T-helper 1 cell treated with Interleukin-12 subunit alpha and Interleukin-12 subunit beta and Interleukin-4 antibody, amounts not matched to agents 30 μg/mL and 1 μg/mL, for 36 hours (primary cell): Measurements from ENCODE around the gene C4B.
"Not testable (repeated sequence)": the region's sequence is repeated elsewhere in the genome, so short reads cannot be mapped to it uniquely, and the experiment has no call there.

Experiments
- H3K27ac Mint-ChIP-seq: one replicate; pipeline ENCODE4 v1.8.0; 2021; ENCODE audit warnings: mild to moderate bottlenecking, mixed read lengths
- H3K27me3 Mint-ChIP-seq: one replicate; pipeline ENCODE4 v1.8.0; 2021; ENCODE audit warnings: low read depth, mixed read lengths
- H3K36me3 Mint-ChIP-seq: one replicate; pipeline ENCODE4 v1.8.0; 2021; ENCODE audit warnings: low read depth, mixed read lengths
- H3K4me1 Mint-ChIP-seq: one replicate; pipeline ENCODE4 v1.8.0; 2021; ENCODE audit warnings: low read depth, mixed read lengths
- H3K4me3 Mint-ChIP-seq: one replicate; pipeline ENCODE4 v1.8.0; 2021; ENCODE audit warnings: mild to moderate bottlenecking, moderate library complexity, mixed read lengths
- H3K9me3 Mint-ChIP-seq: one replicate; pipeline ENCODE4 v1.8.0; 2021; ENCODE audit warnings: mixed read lengths

C4B gene

GRCh38 chr6:31976065-31976464 is 38.5 kb upstream of the C4B start:
- H3K27me3 Mint-ChIP-seq, H3K4me3 Mint-ChIP-seq, H3K9me3 Mint-ChIP-seq, H3K27ac Mint-ChIP-seq, H3K36me3 Mint-ChIP-seq: not testable (repeated sequence)
- peaks cover 18% of the 10 kb centered on the region for H3K4me1 Mint-ChIP-seq

GRCh38 chr6:31977816-31978431 is 36.7 kb upstream of the C4B start:
- Mint-ChIP-seq H3K4me1 (peaks cover 10% of the 10 kb centered on the region), H3K27ac (no peak overlapping the region)

GRCh38 chr6:31978831-31979230 is 35.8 kb upstream of the C4B start:
- Mint-ChIP-seq H3K4me1 (peaks cover 3% of the 10 kb centered on the region), H3K27ac (peak overlapping the region; percentile 67), H3K4me3 (no peak overlapping the region), H3K36me3 (peaks cover 2% of the 10 kb centered on the region), H3K27me3 (no peaks in the 10 kb centered on the region), H3K9me3 (no peaks in the 10 kb centered on the region)

More at GRCh38 chr6:31977816-31978431, 36.7 kb upstream of the C4B start:
- Mint-ChIP-seq H3K4me3 (no peak overlapping the region), H3K36me3 (peaks cover 5% of the 10 kb centered on the region), H3K27me3 (no peaks in the 10 kb centered on the region), H3K9me3 (no peaks in the 10 kb centered on the region)

- Mint-ChIP-seq H3K4me1 (peaks cover 3% of the 10 kb centered on the region), H3K9me3 (no peaks in the 10 kb centered on the region), H3K36me3 (peaks cover 2% of the 10 kb centered on the region), H3K27ac (no peak overlapping the region), H3K4me3 (no peak overlapping the region), H3K27me3 (no peaks in the 10 kb centered on the region)
These were observed 35.2 kb upstream of the C4B start for GRCh38 chr6:31979238-31979898.

- H3K9me3 Mint-ChIP-seq, H3K27ac Mint-ChIP-seq, H3K4me3 Mint-ChIP-seq, H3K27me3 Mint-ChIP-seq, H3K4me1 Mint-ChIP-seq, H3K36me3 Mint-ChIP-seq: not testable (repeated sequence)
These were observed 34.3 kb upstream of the C4B start for GRCh38 chr6:31980195-31980876.

- not testable (repeated sequence) for H3K27me3 Mint-ChIP-seq, H3K27ac Mint-ChIP-seq, H3K4me1 Mint-ChIP-seq, H3K9me3 Mint-ChIP-seq, H3K36me3 Mint-ChIP-seq, H3K4me3 Mint-ChIP-seq
These were observed 33.6 kb upstream of the C4B start for GRCh38 chr6:31980998-31981397.

GRCh38 chr6:31981744-31982143 is 32.9 kb upstream of the C4B start, which contains the start of gene C4A:
Gene C4A (plus strand): TSS chr6:31982057. CDS start chr6:31982108, 51 bp downstream.
- not testable (repeated sequence) for H3K4me3 Mint-ChIP-seq, H3K9me3 Mint-ChIP-seq, H3K36me3 Mint-ChIP-seq, H3K27me3 Mint-ChIP-seq, H3K27ac Mint-ChIP-seq, H3K4me1 Mint-ChIP-seq

- not testable (repeated sequence) for H3K4me3 Mint-ChIP-seq, H3K36me3 Mint-ChIP-seq, H3K27ac Mint-ChIP-seq, H3K4me1 Mint-ChIP-seq, H3K27me3 Mint-ChIP-seq, H3K9me3 Mint-ChIP-seq
These were observed 25.2 kb upstream of the C4B start for GRCh38 chr6:31989363-31989762.

- not testable (repeated sequence) for H3K4me3 Mint-ChIP-seq, H3K36me3 Mint-ChIP-seq, H3K4me1 Mint-ChIP-seq, H3K27ac Mint-ChIP-seq, H3K27me3 Mint-ChIP-seq, H3K9me3 Mint-ChIP-seq
These were observed 20.2 kb upstream of the C4B start for GRCh38 chr6:31994421-31994820.

GRCh38 chr6:31996385-31996784 is 18.2 kb upstream of the C4B start:
- H3K9me3 Mint-ChIP-seq, H3K4me3 Mint-ChIP-seq, H3K36me3 Mint-ChIP-seq, H3K27ac Mint-ChIP-seq, H3K4me1 Mint-ChIP-seq, H3K27me3 Mint-ChIP-seq: not testable (repeated sequence)

- not testable (repeated sequence) for H3K9me3 Mint-ChIP-seq, H3K27ac Mint-ChIP-seq
These were observed 11.9 kb upstream of the C4B start for GRCh38 chr6:32002546-32003268.

GRCh38 chr6:32003301-32003700 is 11.3 kb upstream of the C4B start:
- H3K4me3 Mint-ChIP-seq, H3K4me1 Mint-ChIP-seq, H3K27me3 Mint-ChIP-seq, H3K27ac Mint-ChIP-seq, H3K9me3 Mint-ChIP-seq, H3K36me3 Mint-ChIP-seq: not testable (repeated sequence)

More at GRCh38 chr6:32002546-32003268, 11.9 kb upstream of the C4B start:
- H3K27me3 Mint-ChIP-seq, H3K36me3 Mint-ChIP-seq, H3K4me1 Mint-ChIP-seq, H3K4me3 Mint-ChIP-seq: not testable (repeated sequence)

- H3K4me1 Mint-ChIP-seq, H3K9me3 Mint-ChIP-seq, H3K27ac Mint-ChIP-seq, H3K4me3 Mint-ChIP-seq, H3K36me3 Mint-ChIP-seq, H3K27me3 Mint-ChIP-seq: not testable (repeated sequence)
These were observed 10.2 kb upstream of the C4B start for GRCh38 chr6:32004393-32004792.

GRCh38 chr6:32004864-32005537 is 9.6 kb upstream of the C4B start:
- not testable (repeated sequence) for H3K9me3 Mint-ChIP-seq, H3K27me3 Mint-ChIP-seq, H3K27ac Mint-ChIP-seq, H3K36me3 Mint-ChIP-seq, H3K4me3 Mint-ChIP-seq, H3K4me1 Mint-ChIP-seq

- H3K4me1 Mint-ChIP-seq, H3K9me3 Mint-ChIP-seq, H3K4me3 Mint-ChIP-seq, H3K27ac Mint-ChIP-seq, H3K36me3 Mint-ChIP-seq, H3K27me3 Mint-ChIP-seq: not testable (repeated sequence)
These were observed 9.1 kb upstream of the C4B start for GRCh38 chr6:32005538-32005880.
